Cardiac fibroblast (primary cell): Measurements from ENCODE around the gene KIF2C.

Experiments
- DNase-seq, 2 donors: peaks; one replicate each; pipeline versions ENCODE4 v3.0.0 to v3.0.0-alpha.2; 2010; ENCODE audit warnings: low read depth in 2 of 2
- H3K4me3 ChIP-seq, 2 donors: replicated peaks in 1 of 2; 1 replicate in 1 of 2; 2 replicates in 1 of 2; pipeline ENCODE4 v1.5.1; 2011; ENCODE audit warnings: low read depth in 2 of 2, low read length in 2 of 2, mild to moderate bottlenecking in 2 of 2, moderate library complexity in 1 of 2
- CTCF ChIP-seq: IDR thresholded peaks from one replicate; pipeline ENCODE4 v1.5.1; 2011; ENCODE audit warnings: low read depth, mild to moderate bottlenecking, low read length, inconsistent platforms

The KIF2C gene

GRCh38 chr1:44707112-44707881 lies 32.3 kb upstream of the KIF2C start:
- DNase-seq, result peak; percentile 47 to 97
- no peak for TF ChIP-seq CTCF
- peak overlapping the region in 1 of 2 donors; percentile 24 for H3K4me3 ChIP-seq

- TF ChIP-seq CTCF, result peak; percentile 67
- peak; percentile 69 to 83 for DNase-seq
- no peak overlapping the region for H3K4me3 ChIP-seq
Measured at GRCh38 chr1:44707959-44708831, 31.4 kb upstream of the KIF2C start.

GRCh38 chr1:44713321-44713781 lies 26.3 kb upstream of the KIF2C start:
- H3K4me3 ChIP-seq, result no peak overlapping the region
- no peak for DNase-seq
- no peak for TF ChIP-seq CTCF

GRCh38 chr1:44714532-44714931 lies 25.1 kb upstream of the KIF2C start:
- no peak for DNase-seq
- no peak overlapping the region for H3K4me3 ChIP-seq
- no peak for TF ChIP-seq CTCF

GRCh38 chr1:44714944-44715571 lies 24.6 kb upstream of the KIF2C start:
- peak; percentile 93 for TF ChIP-seq CTCF
- DNase-seq, result peak; percentile 85 to 86
- H3K4me3 ChIP-seq, result no peak overlapping the region

- DNase-seq, result no peak
- no peak overlapping the region for H3K4me3 ChIP-seq
- TF ChIP-seq CTCF, result no peak
Measured at GRCh38 chr1:44717156-44717555, 22.5 kb upstream of the KIF2C start.
